SU-DHL-6 (cell line): Measurements from ENCODE around the gene SPNS3.

ENCODE experiments used
- H2AFZ ChIP-seq: fragments of 200-600 bp; sonication (generic); 2 replicates; pipeline ENCODE4 v1.6.1; 2014; ENCODE audit warnings: low read depth, mild to moderate bottlenecking, moderate library complexity, mixed read lengths, antibody characterized with exemption, low read length; ENCODE audit not compliant: severe bottlenecking
- H3F3A ChIP-seq: fragments of 200-600 bp; shearing (Covaris generic); 2 replicates; pipeline ENCODE4 v1.6.0; 2016; ENCODE audit warnings: antibody characterized with exemption, mild to moderate bottlenecking; ENCODE audit not compliant: insufficient read depth
- H3K27ac ChIP-seq: fragments of 200-600 bp; sonication (generic); 2 replicates; pipeline ENCODE4 v1.5.1; 2016; ENCODE audit warnings: low read depth, mild to moderate bottlenecking, low read length, moderate library complexity, mixed read lengths
- H3K27me3 ChIP-seq: fragments of 200-600 bp; sonication (generic), shearing (Covaris generic); 2 replicates; pipeline ENCODE4 v1.6.0; 2014; ENCODE audit warnings: mild to moderate bottlenecking, low read length
- H3K36me3 ChIP-seq: fragments of 200-600 bp; sonication (generic); 2 replicates; pipeline ENCODE4 v1.6.1; 2014; ENCODE audit warnings: mild to moderate bottlenecking, low read length, mixed read lengths
- H3K4me2 ChIP-seq: fragments of 300-600, 200-600 bp; shearing (Covaris generic), sonication (generic); 2 replicates; pipeline ENCODE4 v1.6.0; 2014; ENCODE audit warnings: low read length, low read depth, mild to moderate bottlenecking; ENCODE audit not compliant: poor library complexity, severe bottlenecking
- H3K4me3 ChIP-seq: fragments of 200-600 bp; sonication (generic); 2 replicates; pipeline ENCODE4 v1.5.1; 2014; ENCODE audit warnings: antibody characterized with exemption, low read length, mild to moderate bottlenecking, mixed read lengths; ENCODE audit not compliant: insufficient read depth, poor library complexity, severe bottlenecking
- H3K79me2 ChIP-seq: fragments of 200-600 bp; sonication (generic); 2 replicates; pipeline ENCODE4 v1.6.1; 2014; ENCODE audit warnings: mild to moderate bottlenecking, low read length, moderate library complexity; ENCODE audit not compliant: insufficient read depth
- H3K9ac ChIP-seq: fragments of 200-600 bp; sonication (generic); 2 replicates; pipeline ENCODE4 v1.7.0; 2014; ENCODE audit warnings: mild to moderate bottlenecking, low read length
- H3K9me2 ChIP-seq: fragments of 200-600 bp; sonication (generic); replicated peaks from 2 replicates; pipeline ENCODE4 v1.6.1; 2014; ENCODE audit warnings: low read length; ENCODE audit not compliant: insufficient read depth
- H3K9me3 ChIP-seq: fragments of 200-600 bp; sonication (generic); 2 replicates; pipeline ENCODE4 v1.6.1; 2014; ENCODE audit warnings: low read length, mixed read lengths; ENCODE audit not compliant: insufficient read depth
- H4K20me1 ChIP-seq: fragments of 200-600 bp; sonication (generic); 2 replicates; pipeline ENCODE4 v1.6.1; 2014; ENCODE audit warnings: low read depth, mild to moderate bottlenecking, antibody characterized with exemption, low read length, moderate library complexity, mixed read lengths
- CTCF ChIP-seq: fragments of 200-600 bp; sonication (generic); IDR thresholded peaks from one replicate; pipeline ENCODE4 v1.5.1; 2017; ENCODE audit warnings: antibody characterized with exemption, mild to moderate bottlenecking, low read length, moderate library complexity; ENCODE audit not compliant: insufficient read depth, poor library complexity, severe bottlenecking
- EZH2phosphoT487 ChIP-seq: fragments of 200-600 bp; sonication (generic), shearing (Covaris generic); conservative IDR thresholded peaks from 2 replicates; pipeline ENCODE4 v1.6.1; 2018; ENCODE audit warnings: mild to moderate bottlenecking, antibody characterized with exemption, low read length, moderate library complexity, mixed read lengths

SPNS3 gene

DNA sequence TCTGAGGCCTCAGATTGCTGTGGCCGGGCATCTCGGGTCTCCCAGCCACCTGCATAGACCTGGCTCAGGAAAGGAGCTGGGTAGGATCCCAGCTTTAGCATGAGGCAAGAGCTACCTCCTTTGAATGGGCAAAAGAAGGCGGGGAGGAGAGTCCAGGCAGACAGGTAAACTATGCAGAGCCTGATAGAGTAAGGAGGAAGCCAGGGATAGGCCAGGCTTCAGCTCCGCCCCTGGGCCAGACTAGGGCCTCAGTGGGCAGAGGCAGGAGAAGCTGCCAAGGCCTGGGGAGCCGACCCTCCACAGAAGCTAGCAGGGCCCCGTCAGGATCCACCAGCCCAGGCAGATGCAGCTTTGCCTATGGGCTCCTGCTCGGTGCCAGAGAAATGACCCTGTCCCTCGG is 44.7 kb upstream of the SPNS3 start:
- H3K9me3 ChIP-seq, result no peaks in the 10 kb centered on the region
- TF ChIP-seq EZH2phosphoT487, result no peak
- no peak for TF ChIP-seq CTCF
- no peaks in the 10 kb centered on the region for H3K27me3 ChIP-seq
- H3F3A ChIP-seq, result no peaks in the 10 kb centered on the region
- no peaks in the 10 kb centered on the region for H3K36me3 ChIP-seq
- H2AFZ ChIP-seq, result no peak overlapping the region
- no peak overlapping the region for H3K9ac ChIP-seq
- no peak overlapping the region for H3K27ac ChIP-seq
- H3K4me2 ChIP-seq, result no peak overlapping the region
- no peaks in the 10 kb centered on the region for H3K9me2 ChIP-seq
- no peaks in the 10 kb centered on the region for H3K79me2 ChIP-seq
- H3K4me3 ChIP-seq, result no peak overlapping the region
- H4K20me1 ChIP-seq, result no peaks in the 10 kb centered on the region

GRCh38 chr17:4393806-4394205 is 39.9 kb upstream of the SPNS3 start:
- Histone ChIP-seq H3K36me3 (no peaks in the 10 kb centered on the region), H3K9me3 (no peaks in the 10 kb centered on the region), H3F3A (peaks cover 33% of the 10 kb centered on the region), H3K27me3 (no peaks in the 10 kb centered on the region), H3K4me3 (no peak overlapping the region), H3K9me2 (no peaks in the 10 kb centered on the region), H3K27ac (peak overlapping the region; percentile 46), H3K4me2 (peak overlapping the region; percentile 34), H2AFZ (no peak overlapping the region), H3K9ac (peak overlapping the region; percentile 21; the same call in 1 of the 2 replicates), H4K20me1 (no peaks in the 10 kb centered on the region), H3K79me2 (no peaks in the 10 kb centered on the region)
- no peak for TF ChIP-seq CTCF
- TF ChIP-seq EZH2phosphoT487, result no peak

- Histone ChIP-seq H3K9ac (peak overlapping the region; percentile 21; the same call in 1 of the 2 replicates), H3K9me2 (no peaks in the 10 kb centered on the region), H3K4me2 (peak overlapping the region; percentile 34), H2AFZ (no peak overlapping the region), H3K9me3 (no peaks in the 10 kb centered on the region), H3F3A (peaks cover 33% of the 10 kb centered on the region), H3K27ac (peak overlapping the region; percentile 90), H3K27me3 (no peaks in the 10 kb centered on the region), H3K4me3 (no peak overlapping the region), H3K36me3 (no peaks in the 10 kb centered on the region), H3K79me2 (no peaks in the 10 kb centered on the region), H4K20me1 (no peaks in the 10 kb centered on the region)
- no peak for TF ChIP-seq CTCF
These were observed 39.3 kb upstream of the SPNS3 start for GRCh38 chr17:4394208-4395110.
